Transverse colon (tissue), 4 donors: Measurements from ENCODE around the gene NDEL1. TPM values are rescaled to one million over a fixed set of nuclear protein-coding genes. Genes with fewer than 3 reads are reported as not detected.

Source experiments
- DNase-seq: peaks from one replicate; pipeline ENCODE4 v3.0.0-alpha.2; 2019
- H3K27ac ChIP-seq, 4 donors: fragments of 200-600 bp; sonication (generic); 2 replicates each; pipeline ENCODE4 v1.5.1; 2016 to 2018; ENCODE audit warnings: inconsistent platforms in 4 of 4
- H3K27me3 ChIP-seq: fragments of 200-600 bp; sonication (generic); 2 replicates; pipeline ENCODE4 v1.5.1; 2017; ENCODE audit warnings: inconsistent platforms
- H3K36me3 ChIP-seq, 4 donors: fragments of 200-600 bp; sonication (generic); 2 replicates each; pipeline ENCODE4 v1.5.1; 2017 to 2019; ENCODE audit warnings: inconsistent platforms in 4 of 4
- H3K4me1 ChIP-seq, 4 donors: fragments of 200-600 bp; sonication (generic); 2 replicates each; pipeline ENCODE4 v1.5.1; 2017 to 2020; ENCODE audit warnings: inconsistent platforms in 4 of 4
- H3K4me3 ChIP-seq, 4 donors: fragments of 200-600 bp; sonication (generic); 1 replicate in 1 of 4; 2 replicates in 3 of 4; pipeline versions ENCODE4 v1.5.1 to v1.6.1; 2017 to 2019; ENCODE audit warnings: inconsistent platforms in 4 of 4
- H3K9me3 ChIP-seq, 2 donors: fragments of 200-600 bp; sonication (generic); 2 replicates each; pipeline ENCODE4 v1.5.1; 2017 to 2019; ENCODE audit warnings: inconsistent platforms in 2 of 2
- EP300 ChIP-seq: sonication (generic); formaldehyde crosslinking; IDR thresholded peaks from one replicate; pipeline ENCODE4 v1.6.1; 2017; ENCODE audit warnings: antibody characterized with exemption, low read depth
- POLR2A ChIP-seq: fragments of 450-650 bp; IDR thresholded peaks from one replicate; pipeline ENCODE4 v1.6.1; 2016; ENCODE audit warnings: antibody characterized with exemption, mild to moderate bottlenecking, moderate library complexity
- POLR2AphosphoS5 ChIP-seq, 3 donors: sonication (generic); formaldehyde crosslinking; IDR thresholded peaks; one replicate each; pipeline ENCODE4 v1.6.1; 2016; ENCODE audit warnings: antibody characterized with exemption in 3 of 3
- WGBS, 2 donors: methylation state at CpG; one replicate each; pipeline ENCODE4 v1.1.5; 2018; ENCODE audit warnings: low coverage in 1 of 2; 5-methylcytosine and 5-hydroxymethylcytosine counted together
- in situ Hi-C, 4 donors: fragments of 200-750 bp; cut with MboI; loops; one replicate each; pipeline versions ENCODE4 v1.15.0 to v1.15.1; 2017; ENCODE audit warnings: low sequenced_read_pairs in 3 of 4, low pct_ligation_motif_present in 1 of 4, low pct_unique_long_range_greater_than_20kb in 1 of 4
- intact Hi-C: fragments of 100-400 bp; cut with DNase I; formaldehyde crosslinking; loops from one replicate; pipeline ENCODE4 v1.15.1; 2023; ENCODE audit warnings: low total_unique reads
- total RNA-seq, 4 donors: library from RNA; depleted of rRNA; stranded (reverse); fragments of >200 nt; gene quantifications; one replicate each; pipeline ENCODE4 v1.1.0, GENCODE V29; 2016
- TF ChIP-seq, protein P1 (sequence below), 5 experiments: fragments of 200-600 bp in 3 of 5; fragments of 450-650 bp in 2 of 5; sonication (generic) in 3 of 5; IDR thresholded peaks; 1 replicate in 2 of 5; 2 replicates in 3 of 5; pipeline ENCODE4 v1.5.1; 2016 to 2017; ENCODE audit warnings: antibody characterized with exemption in 5 of 5, inconsistent platforms in 3 of 5, mild to moderate bottlenecking in 2 of 5, moderate library complexity in 1 of 5

NDEL1 gene
- total RNA-seq, 4 donors from 2014 or later: 28.3 to 82.4 (median 77.2) TPM

DNA sequence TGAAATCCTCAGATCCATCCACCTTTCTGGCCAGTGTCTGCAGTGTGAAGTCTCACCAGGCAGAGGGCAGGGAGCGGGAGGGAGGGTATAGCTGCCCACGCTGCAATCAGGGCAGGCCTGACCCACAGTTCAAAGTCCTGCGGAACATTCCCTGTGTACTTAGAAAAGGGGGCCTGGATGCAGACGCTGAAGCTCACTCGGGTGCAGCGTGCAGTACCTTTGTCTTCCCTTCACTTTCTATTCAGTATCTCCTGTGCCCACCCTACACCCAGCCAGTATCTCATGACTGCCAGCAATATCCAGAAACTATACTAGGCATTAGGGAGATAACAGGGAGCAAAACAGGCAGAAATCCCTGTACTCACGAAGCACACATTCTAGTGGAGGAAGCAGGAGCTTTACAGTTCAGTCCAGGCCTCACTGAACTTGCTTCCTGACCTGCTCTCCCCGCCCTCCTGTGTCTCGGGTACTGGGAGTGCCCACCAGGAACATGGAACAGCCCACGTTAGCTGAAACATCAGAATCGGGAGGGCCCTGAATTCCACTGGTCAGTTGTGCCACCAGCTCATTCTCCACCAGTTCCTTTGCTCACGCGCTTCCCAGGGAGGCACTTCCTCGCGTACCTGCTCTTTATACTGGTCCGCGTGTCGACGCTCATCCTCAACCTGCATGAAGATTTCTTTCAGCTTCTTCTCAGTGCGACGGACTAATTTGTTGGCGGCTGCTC lies 42.2 kb downstream of the NDEL1 start:
- Histone ChIP-seq H3K4me3 (no peak overlapping the region), H3K36me3 (peaks cover 0 to 31% (median 6%) of the 10 kb centered on the region in 4 donors), H3K27ac (no peak overlapping the region), H3K27me3 (no peaks in the 10 kb centered on the region), H3K9me3 (no peaks in the 10 kb centered on the region), H3K4me1 (peaks cover 6 to 15% (median 6%) of the 10 kb centered on the region in 4 donors)
- TF ChIP-seq, protein P1, sequence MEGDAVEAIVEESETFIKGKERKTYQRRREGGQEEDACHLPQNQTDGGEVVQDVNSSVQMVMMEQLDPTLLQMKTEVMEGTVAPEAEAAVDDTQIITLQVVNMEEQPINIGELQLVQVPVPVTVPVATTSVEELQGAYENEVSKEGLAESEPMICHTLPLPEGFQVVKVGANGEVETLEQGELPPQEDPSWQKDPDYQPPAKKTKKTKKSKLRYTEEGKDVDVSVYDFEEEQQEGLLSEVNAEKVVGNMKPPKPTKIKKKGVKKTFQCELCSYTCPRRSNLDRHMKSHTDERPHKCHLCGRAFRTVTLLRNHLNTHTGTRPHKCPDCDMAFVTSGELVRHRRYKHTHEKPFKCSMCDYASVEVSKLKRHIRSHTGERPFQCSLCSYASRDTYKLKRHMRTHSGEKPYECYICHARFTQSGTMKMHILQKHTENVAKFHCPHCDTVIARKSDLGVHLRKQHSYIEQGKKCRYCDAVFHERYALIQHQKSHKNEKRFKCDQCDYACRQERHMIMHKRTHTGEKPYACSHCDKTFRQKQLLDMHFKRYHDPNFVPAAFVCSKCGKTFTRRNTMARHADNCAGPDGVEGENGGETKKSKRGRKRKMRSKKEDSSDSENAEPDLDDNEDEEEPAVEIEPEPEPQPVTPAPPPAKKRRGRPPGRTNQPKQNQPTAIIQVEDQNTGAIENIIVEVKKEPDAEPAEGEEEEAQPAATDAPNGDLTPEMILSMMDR (IDR thresholded peaks at IDR 0.05): no peak
- TF ChIP-seq POLR2AphosphoS5 (IDR thresholded peaks at IDR 0.05): no peak
- TF ChIP-seq POLR2A: no peak
- TF ChIP-seq EP300: no peak
- in situ Hi-C loops: no loop called here
- intact Hi-C loops: no loop called here
- WGBS, 2 donors: 96% methylated on average over 16 to 22 of the region's 22 CpGs
- DNase-seq: no peak

DNA sequence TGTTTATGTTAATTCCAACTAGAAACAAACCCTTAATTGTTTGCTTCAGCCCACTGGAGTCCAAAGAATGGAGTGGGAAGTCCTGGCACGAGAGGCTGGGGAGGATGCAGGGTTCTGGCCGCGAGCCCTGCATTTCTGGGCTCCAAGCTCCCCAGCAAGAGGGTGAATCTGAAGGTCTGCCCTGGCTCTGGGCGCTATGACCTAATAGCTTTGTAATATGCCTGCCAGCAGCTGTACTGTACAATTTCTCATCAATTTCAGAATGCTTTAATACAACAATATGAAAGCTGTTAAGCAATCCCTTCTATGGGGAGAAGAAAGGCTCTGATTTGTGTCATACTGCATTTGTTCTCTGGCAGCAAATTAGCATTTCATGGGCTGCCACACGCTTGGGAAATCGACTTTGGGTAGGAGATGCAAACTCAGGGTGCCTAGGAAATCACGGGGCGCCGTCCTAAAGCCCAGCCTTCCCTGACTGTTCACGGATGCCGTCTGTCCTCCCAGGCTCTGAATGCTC lies 43.8 kb downstream of the NDEL1 start:
- peak overlapping the region; percentile 32 to 77 (median 50) for H3K27ac ChIP-seq
- peaks cover 6 to 15% (median 6%) of the 10 kb centered on the region in 4 donors for H3K4me1 ChIP-seq
- intact Hi-C loops (no loop called here), in situ Hi-C loops (no loop called here)
- no peaks in the 10 kb centered on the region for H3K9me3 ChIP-seq
- WGBS, 2 donors: 71% methylated on average over 11 of the region's 11 CpGs; no CpG with 5 or more reads in 1 of the 2 donors
- no peak overlapping the region for H3K4me3 ChIP-seq
- TF ChIP-seq EP300: no peak
- TF ChIP-seq, protein P1 (IDR thresholded peaks at IDR 0.05): no peak
- TF ChIP-seq POLR2AphosphoS5 (IDR thresholded peaks at IDR 0.05): peak in 2 of 3 donors; percentile 24 to 28
- H3K36me3 ChIP-seq: peaks cover 0 to 30% (median 10%) of the 10 kb centered on the region in 4 donors
- no peak for DNase-seq
- no peaks in the 10 kb centered on the region for H3K27me3 ChIP-seq

DNA sequence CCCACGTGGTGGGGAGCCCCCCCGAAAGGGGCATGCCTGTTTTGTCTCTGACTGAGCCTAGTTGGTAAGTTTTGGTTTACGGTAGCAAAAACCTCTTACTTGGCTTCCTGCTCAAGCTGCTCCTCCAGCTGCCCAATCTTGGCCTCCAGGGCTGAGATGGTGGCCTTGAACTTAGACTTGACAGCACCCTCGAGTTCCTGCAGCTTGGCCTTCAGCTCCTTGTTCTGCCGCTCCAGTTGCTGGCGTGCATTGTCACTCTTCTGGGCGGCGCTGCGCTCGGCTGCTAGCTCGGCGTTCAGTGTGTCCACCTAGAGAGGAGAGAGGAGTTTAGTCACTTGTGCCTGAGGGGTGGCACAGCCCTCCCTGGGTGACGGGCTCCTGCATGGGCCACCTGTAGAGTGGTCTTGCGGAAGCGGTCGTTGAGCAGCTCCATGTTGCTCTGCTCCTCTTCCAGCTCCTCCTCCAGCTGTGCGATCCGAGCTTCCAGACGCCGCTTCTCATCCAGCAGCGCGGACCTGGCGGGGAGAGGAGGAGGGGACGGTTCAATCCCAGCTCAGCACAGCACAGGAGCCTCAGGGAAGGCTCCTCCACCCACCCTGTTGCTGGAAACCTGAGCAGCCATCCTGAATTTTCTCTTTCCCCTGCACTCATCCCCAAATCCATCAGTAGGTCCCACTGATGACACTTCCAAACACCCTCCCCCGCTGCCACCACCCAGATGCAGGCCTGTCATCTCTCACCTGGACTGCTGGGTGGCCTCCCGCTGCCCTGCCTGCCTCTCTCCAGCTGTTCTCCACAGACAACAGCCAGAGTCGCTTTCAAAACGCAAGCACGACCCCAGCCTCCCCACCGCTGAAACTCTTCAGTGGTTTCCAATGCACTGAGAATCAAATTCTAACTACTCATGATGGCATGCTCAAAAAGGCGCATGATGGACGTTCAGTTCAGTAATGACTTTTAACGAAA lies 44.6 kb downstream of the NDEL1 start:
- DNase-seq: no peak
- no peak overlapping the region for H3K4me3 ChIP-seq
- peak overlapping the region; percentile 32 to 77 (median 50) for H3K27ac ChIP-seq
- H3K27me3 ChIP-seq: no peaks in the 10 kb centered on the region
- intact Hi-C loops (no loop called here), in situ Hi-C loops (no loop called here)
- no peaks in the 10 kb centered on the region for H3K9me3 ChIP-seq
- 89% methylated on average over 33 of the region's 33 CpGs; no CpG with 5 or more reads in 1 of the 2 donors for WGBS, 2 donors
- no peak for TF ChIP-seq EP300
- TF ChIP-seq POLR2A: no peak
- TF ChIP-seq, protein P1 (IDR thresholded peaks at IDR 0.05): no peak
- H3K36me3 ChIP-seq: peaks cover 0 to 22% (median 7%) of the 10 kb centered on the region in 4 donors
- peaks cover 6 to 15% (median 6%) of the 10 kb centered on the region in 4 donors for H3K4me1 ChIP-seq

DNA sequence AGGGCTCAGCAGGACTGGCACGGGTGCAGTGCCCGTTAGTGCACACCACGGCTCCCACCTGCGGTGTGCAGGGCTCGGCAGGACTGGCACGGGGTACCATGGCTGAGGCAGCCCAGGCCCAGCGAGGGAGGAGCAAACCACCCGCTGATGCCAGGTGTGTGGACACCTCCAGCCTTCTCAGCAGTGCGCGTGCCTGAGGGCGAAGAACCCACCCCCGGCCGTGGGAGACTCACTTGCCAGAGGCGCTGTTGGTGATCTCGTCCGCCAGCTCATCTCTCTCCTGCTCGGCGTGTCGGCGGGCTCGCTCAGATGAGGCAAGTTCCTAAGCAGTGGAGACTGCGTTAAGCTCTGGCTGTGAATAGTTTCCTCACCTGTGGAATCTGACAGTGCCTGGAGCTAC lies 45.4 kb downstream of the NDEL1 start:
- Histone ChIP-seq H3K4me3 (no peak overlapping the region), H3K4me1 (peaks cover 6 to 15% (median 6%) of the 10 kb centered on the region in 4 donors), H3K36me3 (peaks cover 0 to 17% (median 4%) of the 10 kb centered on the region in 4 donors), H3K9me3 (no peaks in the 10 kb centered on the region), H3K27ac (no peak overlapping the region), H3K27me3 (no peaks in the 10 kb centered on the region)
- TF ChIP-seq POLR2A (no peak), POLR2AphosphoS5 (IDR thresholded peaks at IDR 0.05) (no peak), EP300 (no peak)
- TF ChIP-seq, protein P1 (IDR thresholded peaks at IDR 0.05): no peak
- intact Hi-C loops (no loop called here), in situ Hi-C loops (no loop called here)
- 92% methylated on average over 22 of the region's 22 CpGs; no CpG with 5 or more reads in 1 of the 2 donors for WGBS, 2 donors
- no peak for DNase-seq
